WTC11 (cell line): ENCODE results near the gene ERMP1. TPM values are rescaled to one million over a fixed set of nuclear protein-coding genes. Genes with fewer than 3 reads are reported as not detected.

Experiments
- ATAC-seq: fragments of 200-7000 bp; cut with Tn5 transposase; 2 replicates; pipeline ENCODE4 v1.10.0; 2021; ENCODE audit warnings: mild to moderate bottlenecking, moderate library complexity
- CTCF ChIA-PET: fragments of 300-600 bp; sonication (Branson Sonifier 250); formaldehyde crosslinking; loops from one replicate; lab custom pipeline; 2021; ENCODE audit warnings: antibody characterized with exemption; lab: Charles Lee
- POLR2A ChIA-PET: fragments of 350-600 bp; sonication (Branson Sonifier 250); formaldehyde crosslinking; loops from one replicate; lab custom pipeline; 2021; ENCODE audit warnings: antibody characterized with exemption; lab: Charles Lee
- DNase-seq: peaks from one replicate; pipeline ENCODE4 v3.0.0; 2021; ENCODE audit warnings: low spot score
- H3K27ac Mint-ChIP-seq: 2 replicates; pipeline ENCODE4 v1.8.0; 2021; ENCODE audit warnings: mixed read lengths
- H3K27me3 Mint-ChIP-seq: 2 replicates; pipeline ENCODE4 v1.8.0; 2021; ENCODE audit warnings: low read depth, mild to moderate bottlenecking, moderate library complexity, mixed read lengths
- H3K36me3 Mint-ChIP-seq: 2 replicates; pipeline ENCODE4 v1.8.0; 2021; ENCODE audit warnings: mixed read lengths
- H3K4me1 Mint-ChIP-seq: 2 replicates; pipeline ENCODE4 v1.8.0; 2022; ENCODE audit warnings: mixed read lengths
- H3K4me3 Mint-ChIP-seq: 2 replicates; pipeline ENCODE4 v1.8.0; 2021; ENCODE audit warnings: mild to moderate bottlenecking, moderate library complexity, mixed read lengths
- H3K9me3 Mint-ChIP-seq: 2 replicates; pipeline ENCODE4 v1.8.0; 2021; ENCODE audit warnings: mixed read lengths
- ATF2 ChIP-seq: sonication (generic); formaldehyde crosslinking; IDR thresholded peaks from 2 replicates; pipeline ENCODE4 v1.8.1; 2022; ENCODE audit warnings: low read depth, missing genetic modification reagents, borderline replicate concordance
- ATF6 ChIP-seq: sonication (generic); formaldehyde crosslinking; IDR thresholded peaks from 2 replicates; pipeline ENCODE4 v1.8.1; 2023; ENCODE audit warnings: mild to moderate bottlenecking, missing genetic modification reagents
- CREM ChIP-seq: sonication (generic); formaldehyde crosslinking; IDR thresholded peaks from 2 replicates; pipeline ENCODE4 v1.8.1; 2022; ENCODE audit warnings: mild to moderate bottlenecking, missing genetic modification reagents, moderate library complexity
- EMX1 ChIP-seq: fragments of 250-450 bp; sonication (Bioruptor Pico); IDR thresholded peaks from 2 replicates; pipeline ENCODE4 v1.8.0; 2021; ENCODE audit warnings: mild to moderate bottlenecking
- FOXP1 ChIP-seq: sonication (generic); formaldehyde crosslinking; IDR thresholded peaks from 2 replicates; pipeline ENCODE4 v1.8.0; 2022; ENCODE audit warnings: missing genetic modification reagents, mild to moderate bottlenecking, moderate library complexity, borderline replicate concordance
- NFE2L1 ChIP-seq: sonication (generic); formaldehyde crosslinking; IDR thresholded peaks from 2 replicates; pipeline ENCODE4 v1.8.1; 2023; ENCODE audit warnings: missing genetic modification reagents
- NFYB ChIP-seq: sonication (generic); formaldehyde crosslinking; conservative IDR thresholded peaks from 2 replicates; pipeline ENCODE4 v1.8.0; 2022; ENCODE audit warnings: low read depth, missing genetic modification reagents
- NR3C1 ChIP-seq: sonication (generic); formaldehyde crosslinking; conservative IDR thresholded peaks from 2 replicates; pipeline ENCODE4 v1.8.1; 2023; ENCODE audit warnings: low read depth, mild to moderate bottlenecking, missing genetic modification reagents
- SMAD4 ChIP-seq: sonication (generic); formaldehyde crosslinking; IDR thresholded peaks from 2 replicates; pipeline ENCODE4 v1.8.0; 2022; ENCODE audit warnings: mild to moderate bottlenecking, missing genetic modification reagents
- STAT6 ChIP-seq: sonication (generic); formaldehyde crosslinking; conservative IDR thresholded peaks from 2 replicates; pipeline ENCODE4 v1.8.1; 2023; ENCODE audit warnings: mild to moderate bottlenecking, low read depth, missing genetic modification reagents, moderate library complexity
- TCF7 ChIP-seq: sonication (generic); formaldehyde crosslinking; IDR thresholded peaks from 2 replicates; pipeline ENCODE4 v1.8.0; 2022; ENCODE audit warnings: mild to moderate bottlenecking, low read depth, missing genetic modification reagents, moderate library complexity
- TEAD1 ChIP-seq: sonication (generic); formaldehyde crosslinking; IDR thresholded peaks from 2 replicates; pipeline ENCODE4 v1.8.0; 2022; ENCODE audit warnings: mild to moderate bottlenecking, missing genetic modification reagents
- TP53 ChIP-seq: sonication (generic); formaldehyde crosslinking; IDR thresholded peaks from 2 replicates; pipeline ENCODE4 v1.8.1; 2023; ENCODE audit warnings: mild to moderate bottlenecking, missing genetic modification reagents
- ZBTB21 ChIP-seq: sonication (generic); formaldehyde crosslinking; IDR thresholded peaks from 2 replicates; pipeline ENCODE4 v1.8.1; 2023; ENCODE audit warnings: mild to moderate bottlenecking, missing genetic modification reagents, borderline replicate concordance
- ZNF281 ChIP-seq: sonication (generic); formaldehyde crosslinking; IDR thresholded peaks from 2 replicates; pipeline ENCODE4 v1.8.0; 2023; ENCODE audit warnings: mild to moderate bottlenecking, missing genetic modification reagents
- ZNF423 ChIP-seq: fragments of 250-450 bp; sonication (Bioruptor Pico); IDR thresholded peaks from 2 replicates; pipeline ENCODE4 v2.1.2; 2022; ENCODE audit warnings: mild to moderate bottlenecking, moderate library complexity
- ZNF512 ChIP-seq: sonication (generic); formaldehyde crosslinking; IDR thresholded peaks from 2 replicates; pipeline ENCODE4 v1.8.1; 2022; ENCODE audit warnings: missing genetic modification reagents, borderline replicate concordance
- ZNF671 ChIP-seq: fragments of 250-450 bp; sonication (Bioruptor Pico); IDR thresholded peaks from 2 replicates; pipeline ENCODE4 v1.8.0; 2021; ENCODE audit warnings: mild to moderate bottlenecking
- total RNA-seq: library from RNA; stranded (reverse); gene quantifications from 3 replicates; pipeline ENCODE4 v1.2.3, GENCODE V29; 2021

Gene ERMP1
- total RNA-seq, 1 experiment from 2014 or later = 25.4 TPM

- no peak for TF ChIP-seq ATF2 (CRISPR knock-in tag)
- TF ChIP-seq ZNF423 (CRISPR knock-in tag) = no peak
- no peak for TF ChIP-seq TCF7 (CRISPR knock-in tag)
Measured at GRCh38 chr9:5866685-5867084, 33.8 kb upstream of the ERMP1 start (continued).

GRCh38 chr9:5866272-5866671, 33.4 kb upstream of the ERMP1 start:
- no peaks in the 10 kb centered on the region for H3K9me3 Mint-ChIP-seq
- no peaks in the 10 kb centered on the region for H3K36me3 Mint-ChIP-seq
- H3K4me3 Mint-ChIP-seq = no peak overlapping the region
- CTCF ChIA-PET = interaction anchor here (1.2 to 1.6 kb wide), 2 partner anchors 20 to 158 kb away, joined by 3 to 5 read pairs; no protein-coding TSS in a partner anchor
- H3K27me3 Mint-ChIP-seq = peaks cover 4% of the 10 kb centered on the region; the same call in 1 of the 2 replicates
- DNase-seq (no peak), ATAC-seq (no peak)
- H3K27ac Mint-ChIP-seq = no peak overlapping the region
- no peak for TF ChIP-seq ATF6
- no peak for TF ChIP-seq EMX1 (CRISPR knock-in tag)
- no peak for TF ChIP-seq NFE2L1 (CRISPR knock-in tag)
- no peak for TF ChIP-seq SMAD4 (CRISPR knock-in tag)
- no peak for TF ChIP-seq ZBTB21
- TF ChIP-seq FOXP1 (CRISPR knock-in tag) = no peak
- TF ChIP-seq ZNF281 (CRISPR knock-in tag) = no peak
- TF ChIP-seq ZNF671 (CRISPR knock-in tag) = no peak
- no peak for TF ChIP-seq STAT6 (CRISPR knock-in tag)
- TF ChIP-seq TEAD1 (CRISPR knock-in tag) = no peak
- TF ChIP-seq NFYB = no peak
- TF ChIP-seq NR3C1 (CRISPR knock-in tag) = no peak
- no peak for TF ChIP-seq TP53 (CRISPR knock-in tag)
- TF ChIP-seq CREM (CRISPR knock-in tag) = no peak
- no peak for TF ChIP-seq ZNF512 (CRISPR knock-in tag)
- POLR2A ChIA-PET = no interaction called here
- peaks cover 5% of the 10 kb centered on the region for H3K4me1 Mint-ChIP-seq
